ENCODE measurements around the gene NXN. TPM values are rescaled to one million over a fixed set of nuclear protein-coding genes. Genes with fewer than 3 reads are reported as not detected.
"Not testable (repeated sequence)": the region's sequence is repeated elsewhere in the genome, so short reads cannot be mapped to it uniquely, and the experiment has no call there.

Gene NXN
- total RNA-seq, 1 donor from 2014 or later, result 51.6 TPM

DNA sequence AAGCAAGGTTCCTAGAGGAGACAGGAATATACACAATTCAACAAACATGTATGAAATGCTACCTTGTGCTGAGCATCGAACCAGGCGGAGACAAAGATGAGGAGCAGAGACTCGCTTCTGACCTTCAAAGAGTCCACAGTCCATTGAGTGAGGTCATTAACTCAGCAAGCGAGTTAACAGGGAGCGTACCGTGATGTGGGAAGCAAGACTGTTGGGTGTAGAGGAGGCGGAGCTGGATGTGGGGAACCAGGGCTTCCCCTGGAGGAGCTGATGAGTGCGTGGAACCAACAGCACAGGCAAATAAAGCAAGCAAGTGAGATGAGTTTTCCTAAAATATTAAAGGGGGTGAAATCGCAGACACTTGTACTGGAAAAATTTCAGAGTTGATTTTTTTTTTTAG lies 65.0 kb downstream of the NXN start:
- no peak for TF ChIP-seq POLR2AphosphoS5 (IDR thresholded peaks at IDR 0.05; ENCODE audit: insufficient read depth in 1 of 2, low read depth in 1 of 2)
- intact Hi-C loops (cut with DNase I), result no loop called here
- DNase-seq (ENCODE audit: extremely low spot score in 2 of 2), result no peak
- no peaks in the 10 kb centered on the region for H3K9me3 ChIP-seq
- no peaks in the 10 kb centered on the region for H3K27me3 ChIP-seq
- peaks cover 78% of the 10 kb centered on the region for H3K4me1 ChIP-seq
- H3K27ac ChIP-seq, result peak overlapping the region; percentile 83
- no peaks in the 10 kb centered on the region for H3K36me3 ChIP-seq
- no peak overlapping the region for H3K4me3 ChIP-seq

DNA sequence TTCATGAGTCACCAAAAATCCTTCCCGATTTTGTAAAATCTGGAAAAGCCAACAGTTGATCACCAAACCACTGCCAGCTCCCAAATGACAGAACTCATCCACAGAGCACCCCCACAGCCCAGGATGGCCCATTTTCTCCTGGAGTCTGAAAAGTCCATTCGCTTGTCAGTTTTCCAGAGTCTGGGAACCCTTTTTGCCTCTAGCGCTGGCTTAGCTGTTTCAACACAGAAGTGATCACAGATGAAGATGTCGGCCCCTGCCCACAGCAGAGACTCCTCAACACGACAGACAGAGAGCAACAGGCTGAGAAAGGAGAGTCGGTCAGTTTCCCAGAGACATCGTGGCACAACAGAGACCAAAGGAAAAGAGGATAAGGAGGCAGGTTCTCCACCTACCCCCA lies 66.4 kb downstream of the NXN start:
- Histone ChIP-seq H3K36me3 (no peaks in the 10 kb centered on the region), H3K27me3 (no peaks in the 10 kb centered on the region), H3K4me3 (no peak overlapping the region), H3K4me1 (peaks cover 83% of the 10 kb centered on the region), H3K9me3 (no peaks in the 10 kb centered on the region), H3K27ac (peak overlapping the region; percentile 83)
- intact Hi-C loops (cut with DNase I), result no loop called here
- no peak for DNase-seq (ENCODE audit: extremely low spot score in 2 of 2)
- no peak for TF ChIP-seq POLR2AphosphoS5 (IDR thresholded peaks at IDR 0.05; ENCODE audit: insufficient read depth in 1 of 2, low read depth in 1 of 2)
- TF ChIP-seq, protein P1, sequence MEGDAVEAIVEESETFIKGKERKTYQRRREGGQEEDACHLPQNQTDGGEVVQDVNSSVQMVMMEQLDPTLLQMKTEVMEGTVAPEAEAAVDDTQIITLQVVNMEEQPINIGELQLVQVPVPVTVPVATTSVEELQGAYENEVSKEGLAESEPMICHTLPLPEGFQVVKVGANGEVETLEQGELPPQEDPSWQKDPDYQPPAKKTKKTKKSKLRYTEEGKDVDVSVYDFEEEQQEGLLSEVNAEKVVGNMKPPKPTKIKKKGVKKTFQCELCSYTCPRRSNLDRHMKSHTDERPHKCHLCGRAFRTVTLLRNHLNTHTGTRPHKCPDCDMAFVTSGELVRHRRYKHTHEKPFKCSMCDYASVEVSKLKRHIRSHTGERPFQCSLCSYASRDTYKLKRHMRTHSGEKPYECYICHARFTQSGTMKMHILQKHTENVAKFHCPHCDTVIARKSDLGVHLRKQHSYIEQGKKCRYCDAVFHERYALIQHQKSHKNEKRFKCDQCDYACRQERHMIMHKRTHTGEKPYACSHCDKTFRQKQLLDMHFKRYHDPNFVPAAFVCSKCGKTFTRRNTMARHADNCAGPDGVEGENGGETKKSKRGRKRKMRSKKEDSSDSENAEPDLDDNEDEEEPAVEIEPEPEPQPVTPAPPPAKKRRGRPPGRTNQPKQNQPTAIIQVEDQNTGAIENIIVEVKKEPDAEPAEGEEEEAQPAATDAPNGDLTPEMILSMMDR (IDR thresholded peaks at IDR 0.05), result no peak
- no peak for TF ChIP-seq POLR2A (IDR thresholded peaks at IDR 0.05)

DNA sequence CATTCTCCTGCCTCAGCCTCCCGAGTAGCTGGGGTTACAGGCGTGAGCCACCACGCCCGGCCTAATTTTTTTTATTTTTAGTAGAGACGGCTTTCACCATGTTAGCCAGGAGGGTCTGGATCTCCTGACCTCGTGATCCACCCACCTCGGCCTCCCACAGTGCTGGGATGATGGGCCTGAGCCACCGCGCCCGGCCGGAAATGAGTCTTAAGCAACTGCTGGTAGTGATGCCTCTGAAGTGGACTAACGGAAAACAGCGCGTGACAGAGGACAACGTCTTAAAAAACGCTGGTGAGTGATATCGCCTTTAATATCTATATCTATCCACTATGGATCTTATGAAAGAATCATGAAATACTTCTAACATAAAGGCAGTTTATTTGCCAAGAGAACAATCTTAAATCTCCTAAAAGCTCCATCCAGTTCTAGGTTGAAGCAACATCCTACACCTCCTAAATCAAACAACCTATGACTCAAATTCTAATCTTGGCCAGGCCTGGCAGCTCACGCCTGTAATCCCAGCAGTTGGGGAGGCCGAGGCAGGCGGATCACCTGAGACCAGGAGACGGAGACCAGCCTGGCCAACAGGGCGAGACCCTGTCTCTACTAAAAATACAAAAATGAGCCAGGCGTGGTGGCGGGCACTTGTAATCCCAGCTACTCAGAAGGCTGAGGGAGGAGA lies 69.8 kb downstream of the NXN start:
- peaks cover 64% of the 10 kb centered on the region for H3K4me1 ChIP-seq
- H3K27me3 ChIP-seq, result no peaks in the 10 kb centered on the region
- peak overlapping the region; percentile 61 for H3K27ac ChIP-seq
- peak overlapping the region in 1 of 2 donors; percentile 21 for H3K4me3 ChIP-seq
- no peaks in the 10 kb centered on the region for H3K36me3 ChIP-seq
- no peaks in the 10 kb centered on the region for H3K9me3 ChIP-seq
- TF ChIP-seq POLR2A (IDR thresholded peaks at IDR 0.05) (no peak), POLR2AphosphoS5 (IDR thresholded peaks at IDR 0.05; ENCODE audit: insufficient read depth in 1 of 2, low read depth in 1 of 2) (peak; percentile 59 to 67)
- TF ChIP-seq, protein P1 (IDR thresholded peaks at IDR 0.05), result no peak
- no peak for DNase-seq (ENCODE audit: extremely low spot score in 2 of 2)
- intact Hi-C loops (cut with DNase I), result no loop called here

DNA sequence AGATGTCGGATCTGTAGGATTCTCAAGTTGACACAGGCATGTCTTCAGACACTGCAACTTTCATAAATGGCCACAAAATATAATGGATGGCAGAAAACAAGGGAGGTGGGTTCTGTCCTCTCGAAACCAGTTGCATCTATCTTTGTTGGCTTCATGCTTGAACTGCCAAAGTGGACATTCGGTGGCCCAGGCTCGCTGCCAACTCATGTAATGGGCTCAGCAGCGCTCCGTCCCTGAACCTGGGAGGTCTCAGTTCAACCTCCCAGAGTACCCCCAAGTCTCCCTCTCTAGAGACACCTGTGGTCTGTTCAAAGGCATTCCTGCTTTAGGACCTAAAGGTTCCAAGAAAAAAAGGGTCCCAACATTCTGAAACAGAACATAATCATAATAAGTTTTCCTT lies 71.9 kb downstream of the NXN start:
- intact Hi-C loops (cut with DNase I), result no loop called here
- no peak for DNase-seq (ENCODE audit: extremely low spot score in 2 of 2)
- no peaks in the 10 kb centered on the region for H3K27me3 ChIP-seq
- TF ChIP-seq POLR2A (IDR thresholded peaks at IDR 0.05), result no peak
- no peak for TF ChIP-seq POLR2AphosphoS5 (IDR thresholded peaks at IDR 0.05; ENCODE audit: insufficient read depth in 1 of 2, low read depth in 1 of 2)
- TF ChIP-seq, protein P1 (IDR thresholded peaks at IDR 0.05), result no peak
- H3K36me3 ChIP-seq, result no peaks in the 10 kb centered on the region
- peaks cover 64% of the 10 kb centered on the region for H3K4me1 ChIP-seq
- no peak overlapping the region for H3K27ac ChIP-seq
- no peak overlapping the region for H3K4me3 ChIP-seq
- no peaks in the 10 kb centered on the region for H3K9me3 ChIP-seq

DNA sequence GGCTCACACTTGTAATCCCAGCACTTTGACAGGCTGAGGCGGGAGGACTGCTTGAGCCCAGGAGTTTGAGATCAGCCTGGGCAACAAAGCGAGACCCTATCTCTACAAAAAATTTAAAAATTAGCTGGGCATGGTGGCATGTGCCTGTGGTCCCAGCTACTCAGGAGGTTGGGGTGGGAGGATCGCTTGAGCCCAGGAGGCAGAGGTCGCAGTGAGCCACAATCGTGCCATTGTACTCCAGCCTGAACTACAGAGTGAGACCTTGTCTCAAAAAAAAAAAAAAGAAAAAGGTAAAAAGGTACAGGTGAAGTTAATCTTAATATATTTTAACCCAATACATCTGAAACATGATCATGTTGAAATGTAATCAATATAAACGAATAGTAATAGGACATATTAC lies 73.9 kb downstream of the NXN start:
- H3K4me3 ChIP-seq; intact Hi-C loops (cut with DNase I); H3K9me3 ChIP-seq; DNase-seq (ENCODE audit: extremely low spot score in 2 of 2); H3K27me3 ChIP-seq; H3K36me3 ChIP-seq: not testable (repeated sequence)
- H3K27ac ChIP-seq, result peak overlapping the region; percentile 83
- H3K4me1 ChIP-seq, result peaks cover 67% of the 10 kb centered on the region

DNA sequence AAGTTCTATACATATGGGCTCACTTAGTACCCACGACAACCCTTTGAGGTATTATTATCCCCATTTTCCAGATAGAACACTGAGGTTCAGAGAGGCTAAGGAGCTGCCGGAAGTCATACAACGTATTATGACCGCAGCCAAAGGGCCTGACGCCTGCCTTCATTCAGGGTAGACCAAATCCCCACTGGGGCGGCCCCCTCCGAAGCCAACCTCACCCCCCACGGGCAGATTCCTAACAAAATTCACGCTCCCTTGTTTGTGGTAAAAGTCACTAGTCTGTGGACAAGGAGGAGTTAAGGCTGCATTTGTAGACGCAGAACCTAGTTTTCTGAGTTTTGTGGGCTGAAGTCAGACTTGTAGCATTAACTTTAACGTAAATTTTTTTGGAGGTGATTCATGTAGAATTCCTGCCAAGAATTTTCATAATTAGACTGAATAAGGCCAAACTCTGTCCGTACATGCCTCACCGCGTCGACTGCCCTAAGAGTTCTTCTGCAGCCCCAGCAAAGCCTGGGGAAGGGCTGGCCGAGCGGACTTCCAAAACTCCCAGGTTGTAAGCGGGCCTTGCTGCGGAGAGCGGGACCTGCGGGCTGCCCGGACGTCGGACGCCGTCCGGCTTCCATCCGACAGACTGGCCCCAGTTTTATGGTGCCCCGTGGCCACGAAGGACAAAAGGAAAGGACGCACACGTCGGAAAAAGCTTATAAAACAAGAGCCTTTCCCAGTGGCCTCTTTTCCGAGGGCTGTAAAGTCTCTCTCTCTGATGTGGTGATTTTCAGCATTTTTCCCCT lies 75.7 kb downstream of the NXN start:
- intact Hi-C loops (cut with DNase I), result no loop called here
- Histone ChIP-seq H3K4me3 (no peak overlapping the region), H3K9me3 (no peaks in the 10 kb centered on the region), H3K36me3 (no peaks in the 10 kb centered on the region), H3K27ac (peak overlapping the region; percentile 83), H3K27me3 (no peaks in the 10 kb centered on the region), H3K4me1 (peaks cover 70% of the 10 kb centered on the region)
- peak; percentile 69 to 76 for TF ChIP-seq POLR2AphosphoS5 (IDR thresholded peaks at IDR 0.05; ENCODE audit: insufficient read depth in 1 of 2, low read depth in 1 of 2)
- TF ChIP-seq, protein P1 (IDR thresholded peaks at IDR 0.05), result no peak
- DNase-seq (ENCODE audit: extremely low spot score in 2 of 2), result no peak
